Activated B cell treated with CpG ODN at 0.5 μM for 24 hours (primary cell): ENCODE measurements around the gene ZFHX3. TPM values are rescaled to one million over a fixed set of nuclear protein-coding genes. Genes with fewer than 3 reads are reported as not detected.

Experiments used
- ATAC-seq: fragments of 200-7000 bp; cut with Tn5 transposase; one replicate; pipeline ENCODE4 v1.10.0; 2021; ENCODE audit warnings: low read depth, mild to moderate bottlenecking, moderate library complexity
- CTCF ChIA-PET: fragments of 350-600 bp; sonication (Branson Sonifier 250); formaldehyde crosslinking; loops from one replicate; lab custom pipeline; 2021; ENCODE audit warnings: antibody characterized with exemption; lab: Charles Lee
- POLR2A ChIA-PET: fragments of 350-600 bp; sonication (Branson Sonifier 250); formaldehyde crosslinking; loops from one replicate; lab custom pipeline; 2021; ENCODE audit warnings: antibody characterized with exemption; lab: Charles Lee
- DNase-seq: peaks from one replicate; pipeline ENCODE4 v3.0.0; 2022
- H3K27ac Mint-ChIP-seq: one replicate; pipeline ENCODE4 v1.8.0; 2020; ENCODE audit warnings: mixed read lengths
- H3K27me3 Mint-ChIP-seq: one replicate; pipeline ENCODE4 v1.8.0; 2021; ENCODE audit warnings: mixed read lengths
- H3K36me3 Mint-ChIP-seq: one replicate; pipeline ENCODE4 v1.8.0; 2021; ENCODE audit warnings: low read depth, mixed read lengths
- H3K4me1 Mint-ChIP-seq: one replicate; pipeline ENCODE4 v1.8.0; 2021; ENCODE audit warnings: mixed read lengths
- H3K4me3 Mint-ChIP-seq: one replicate; pipeline ENCODE4 v1.8.0; 2020; ENCODE audit warnings: mild to moderate bottlenecking, mixed read lengths
- H3K9me3 Mint-ChIP-seq: one replicate; pipeline ENCODE4 v1.8.0; 2020; ENCODE audit warnings: mixed read lengths
- intact Hi-C: fragments of 100-400 bp; cut with micrococcal nuclease; formaldehyde crosslinking; loops from one replicate; pipeline ENCODE4 v1.15.1; 2024
- total RNA-seq: library from RNA; stranded (reverse); gene quantifications from 2 replicates; pipeline ENCODE4 v1.2.3, GENCODE V29; 2022
- TF ChIP-seq, protein P1 (sequence below): fragments of 200-600 bp; IDR thresholded peaks from one replicate; pipeline ENCODE4 v1.8.0; 2022; ENCODE audit warnings: antibody characterized with exemption, mild to moderate bottlenecking

Gene ZFHX3
- total RNA-seq, 1 donor from 2014 or later = 9.2 TPM

DNA sequence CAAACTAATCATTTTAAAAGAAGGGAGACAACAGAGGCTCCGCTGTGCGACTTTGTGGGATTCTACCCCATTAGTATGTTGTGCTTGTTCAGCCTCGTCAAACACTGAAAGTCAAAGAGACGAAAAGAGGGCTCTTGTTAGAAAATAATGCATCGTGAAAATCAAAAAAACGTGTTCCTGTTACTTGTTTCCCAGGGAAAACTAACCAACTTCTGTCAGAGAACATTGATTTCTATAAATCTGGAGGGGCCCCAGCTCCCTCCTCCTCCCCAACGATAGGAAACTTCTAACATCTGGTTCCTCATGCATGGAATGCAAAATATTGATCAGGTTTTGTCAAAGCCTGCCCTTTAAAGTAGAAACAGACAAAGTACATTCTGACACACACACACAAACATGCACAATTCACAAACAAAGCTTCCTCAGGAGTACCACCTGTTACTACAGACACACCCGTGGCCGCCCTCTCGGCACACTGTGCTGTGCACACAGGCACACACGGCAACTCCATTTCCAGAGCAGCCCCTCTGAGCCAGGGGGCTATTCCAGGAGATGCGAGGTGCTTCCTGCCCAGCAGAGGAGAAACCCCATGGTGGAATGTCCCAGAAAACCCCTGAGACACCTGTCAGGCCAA lies 151.3 kb downstream of the ZFHX3 start:
- H3K36me3 Mint-ChIP-seq = no peaks in the 10 kb centered on the region
- TF ChIP-seq, protein P1, sequence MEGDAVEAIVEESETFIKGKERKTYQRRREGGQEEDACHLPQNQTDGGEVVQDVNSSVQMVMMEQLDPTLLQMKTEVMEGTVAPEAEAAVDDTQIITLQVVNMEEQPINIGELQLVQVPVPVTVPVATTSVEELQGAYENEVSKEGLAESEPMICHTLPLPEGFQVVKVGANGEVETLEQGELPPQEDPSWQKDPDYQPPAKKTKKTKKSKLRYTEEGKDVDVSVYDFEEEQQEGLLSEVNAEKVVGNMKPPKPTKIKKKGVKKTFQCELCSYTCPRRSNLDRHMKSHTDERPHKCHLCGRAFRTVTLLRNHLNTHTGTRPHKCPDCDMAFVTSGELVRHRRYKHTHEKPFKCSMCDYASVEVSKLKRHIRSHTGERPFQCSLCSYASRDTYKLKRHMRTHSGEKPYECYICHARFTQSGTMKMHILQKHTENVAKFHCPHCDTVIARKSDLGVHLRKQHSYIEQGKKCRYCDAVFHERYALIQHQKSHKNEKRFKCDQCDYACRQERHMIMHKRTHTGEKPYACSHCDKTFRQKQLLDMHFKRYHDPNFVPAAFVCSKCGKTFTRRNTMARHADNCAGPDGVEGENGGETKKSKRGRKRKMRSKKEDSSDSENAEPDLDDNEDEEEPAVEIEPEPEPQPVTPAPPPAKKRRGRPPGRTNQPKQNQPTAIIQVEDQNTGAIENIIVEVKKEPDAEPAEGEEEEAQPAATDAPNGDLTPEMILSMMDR = no peak
- no peak overlapping the region for H3K27ac Mint-ChIP-seq
- H3K9me3 Mint-ChIP-seq = no peaks in the 10 kb centered on the region
- H3K4me3 Mint-ChIP-seq = no peak overlapping the region
- ChIA-PET CTCF (no interaction called here), POLR2A (no interaction called here)
- intact Hi-C loops = no loop called here
- ATAC-seq (no peak), DNase-seq (no peak)
- no peaks in the 10 kb centered on the region for H3K27me3 Mint-ChIP-seq
- no peaks in the 10 kb centered on the region for H3K4me1 Mint-ChIP-seq

DNA sequence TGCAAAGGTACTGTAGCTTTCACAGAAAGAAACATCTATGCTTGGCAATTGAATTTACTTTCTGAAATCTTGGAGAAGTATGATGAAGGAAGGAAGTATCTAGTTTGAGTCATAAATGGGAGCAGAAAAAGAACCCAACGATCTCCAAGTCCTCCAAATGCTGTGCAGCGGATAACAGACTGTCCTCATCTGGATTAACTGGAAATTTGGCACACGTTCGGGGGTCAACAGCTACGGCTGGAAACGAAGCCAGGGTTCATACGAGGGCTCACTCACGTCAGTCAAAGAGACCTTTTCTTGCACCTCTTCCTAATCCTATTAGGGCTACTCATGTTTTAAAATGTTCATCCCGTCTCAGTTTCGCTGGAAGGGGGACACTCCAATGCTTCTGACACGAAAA lies 152.0 kb downstream of the ZFHX3 start:
- intact Hi-C loops = no loop called here
- H3K4me1 Mint-ChIP-seq = no peaks in the 10 kb centered on the region
- CTCF ChIA-PET = no interaction called here

DNA sequence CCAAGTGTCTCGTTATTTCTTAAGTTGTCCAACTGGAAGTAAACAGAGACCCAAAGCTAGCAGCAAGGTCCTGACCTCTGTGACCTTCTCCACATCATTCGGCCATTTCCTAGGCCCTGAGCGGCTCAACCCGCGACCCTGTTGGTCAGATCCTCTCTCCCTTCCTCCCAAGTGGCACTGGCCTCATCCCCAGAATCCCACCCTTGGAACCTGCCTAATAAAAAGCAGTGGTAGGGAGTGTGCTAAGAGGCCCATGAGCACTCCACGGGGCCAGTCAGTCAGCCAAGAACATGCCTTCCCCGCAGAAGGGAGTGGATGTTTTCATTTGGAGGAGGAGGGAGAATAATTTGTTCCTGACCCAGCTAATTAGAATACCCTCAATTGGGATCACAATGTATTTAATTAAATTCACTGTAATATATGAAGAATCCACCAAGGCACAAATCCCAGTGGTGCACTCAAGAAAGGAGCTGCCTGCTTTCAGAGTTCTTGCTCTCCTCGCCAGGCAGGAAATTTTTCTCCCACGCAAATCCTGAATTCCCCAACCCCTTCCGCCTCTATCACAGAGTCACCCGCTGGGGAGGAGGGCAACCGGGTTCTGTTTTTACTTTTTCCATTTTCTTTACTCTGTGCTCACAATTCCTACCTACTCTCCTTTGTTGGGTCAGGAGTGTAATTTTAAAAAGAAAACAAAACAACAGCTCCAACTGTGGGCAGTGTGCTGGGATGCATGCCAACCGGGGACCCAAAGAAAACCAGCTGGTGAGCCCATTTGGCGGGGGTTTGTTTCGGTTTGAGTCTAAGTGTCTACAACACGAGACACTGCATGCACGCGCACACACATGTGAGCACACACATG lies 153.4 kb downstream of the ZFHX3 start:
- POLR2A ChIA-PET = interaction anchor here (0.6 kb wide), 1 partner anchor 998 kb away, joined by 3 read pairs; no protein-coding TSS in a partner anchor
- Mint-ChIP-seq H3K27me3 (no peaks in the 10 kb centered on the region), H3K27ac (no peak overlapping the region), H3K4me1 (no peaks in the 10 kb centered on the region), H3K9me3 (peaks cover 6% of the 10 kb centered on the region), H3K36me3 (peaks cover 4% of the 10 kb centered on the region), H3K4me3 (no peak overlapping the region)
- DNase-seq (no peak), ATAC-seq (no peak)
- TF ChIP-seq, protein P1 = no peak
- CTCF ChIA-PET = no interaction called here
- intact Hi-C loops = no loop called here

More for the DNA sequence above, 152.0 kb downstream of the ZFHX3 start:
- Mint-ChIP-seq H3K27ac (no peak overlapping the region), H3K4me3 (no peak overlapping the region), H3K27me3 (no peaks in the 10 kb centered on the region), H3K9me3 (no peaks in the 10 kb centered on the region), H3K36me3 (peaks cover 2% of the 10 kb centered on the region)
- DNase-seq = no peak
- TF ChIP-seq, protein P1 = no peak
- no peak for ATAC-seq
- POLR2A ChIA-PET = no interaction called here

DNA sequence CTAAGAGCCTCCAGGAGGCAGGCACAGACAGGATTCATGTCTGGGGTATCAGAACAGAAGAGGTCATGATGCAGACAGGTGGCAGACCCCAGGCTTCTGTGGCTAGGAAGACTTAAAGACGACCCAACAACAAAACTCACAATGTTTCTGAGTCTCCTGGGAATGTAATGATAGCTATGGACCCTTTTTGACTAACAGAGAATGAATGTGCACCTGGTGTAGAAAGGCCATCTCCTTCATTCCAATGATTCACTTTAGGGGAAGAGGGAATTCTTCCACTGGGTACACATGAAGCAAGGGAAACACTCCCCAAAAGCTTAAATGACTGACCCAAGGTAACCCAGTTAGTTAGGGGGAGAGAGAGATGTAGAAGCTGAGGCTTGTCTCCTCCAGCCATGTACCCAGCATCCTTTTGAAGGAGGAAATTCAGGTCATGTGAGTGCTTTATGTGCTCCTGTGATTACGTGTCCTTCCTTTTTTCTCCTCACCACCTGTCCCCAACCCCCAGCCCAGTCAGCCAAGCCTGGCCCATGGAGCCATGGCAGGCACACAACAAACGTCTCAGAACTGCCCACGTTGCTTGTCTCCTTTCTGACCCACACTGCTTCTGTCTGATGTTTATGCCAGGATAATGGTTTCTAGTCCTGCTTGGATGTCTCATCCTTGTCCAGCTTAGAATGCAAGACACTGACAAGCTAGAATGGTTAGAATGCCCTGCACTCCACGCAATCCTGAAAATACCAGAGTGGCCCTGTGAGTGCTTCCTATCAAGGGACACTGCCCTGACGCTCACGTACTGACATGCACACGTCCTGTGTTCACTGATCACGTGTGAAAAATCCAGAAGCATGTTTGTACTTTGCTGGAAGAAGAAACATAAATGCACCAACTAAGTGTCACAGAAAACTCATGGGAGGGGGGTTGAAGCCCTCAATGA lies 156.4 kb downstream of the ZFHX3 start:
- Mint-ChIP-seq H3K9me3 (peaks cover 6% of the 10 kb centered on the region), H3K27me3 (no peaks in the 10 kb centered on the region), H3K27ac (no peak overlapping the region), H3K36me3 (peaks cover 23% of the 10 kb centered on the region), H3K4me1 (no peaks in the 10 kb centered on the region), H3K4me3 (no peak overlapping the region)
- ATAC-seq = no peak
- CTCF ChIA-PET = no interaction called here
- intact Hi-C loops = no loop called here
- POLR2A ChIA-PET = no interaction called here
- no peak for DNase-seq
- TF ChIP-seq, protein P1 = no peak
